HEK293T (cell line): ENCODE data around the gene COL5A1.

Experiments used
- CTCF ChIA-PET: fragments of 350-600 bp; formaldehyde crosslinking; extraction: SDS; loops from one replicate; lab custom pipeline; 2021; ENCODE audit warnings: antibody characterized with exemption, inconsistent platforms; lab: Yijun Ruan, JAX
- POLR2A ChIA-PET: fragments of 350-600 bp; formaldehyde crosslinking; extraction: SDS; loops from one replicate; lab custom pipeline; 2020; ENCODE audit warnings: antibody characterized with exemption, inconsistent platforms; lab: Yijun Ruan, JAX
- DNase-seq: peaks from one replicate; pipeline ENCODE4 v3.0.0; 2012; ENCODE audit warnings: mixed read lengths; ENCODE audit errors: extremely low spot score
- ARNT ChIP-seq: fragments of 450-650 bp; IDR thresholded peaks from 2 replicates; pipeline ENCODE4 v1.6.1; 2017; ENCODE audit warnings: mild to moderate bottlenecking
- BHLHE40 ChIP-seq: fragments of 450-650 bp; IDR thresholded peaks from 2 replicates; pipeline ENCODE4 v1.6.1; 2016; ENCODE audit warnings: mild to moderate bottlenecking, moderate library complexity, borderline replicate concordance
- CTBP1 ChIP-seq: fragments of 450-650 bp; IDR thresholded peaks from 2 replicates; pipeline ENCODE4 v1.6.1; 2016; ENCODE audit warnings: borderline replicate concordance
- ELF4 ChIP-seq: fragments of 450-650 bp; IDR thresholded peaks from 2 replicates; pipeline ENCODE4 v1.6.1; 2017; ENCODE audit warnings: antibody characterized with exemption
- FOXA1 ChIP-seq: fragments of 450-650 bp; IDR thresholded peaks from 2 replicates; pipeline ENCODE4 v1.6.1; 2016; ENCODE audit warnings: mild to moderate bottlenecking
- FOXK2 ChIP-seq: fragments of 450-650 bp; IDR thresholded peaks from 2 replicates; pipeline ENCODE4 v1.6.1; 2016; ENCODE audit warnings: mild to moderate bottlenecking
- FOXM1 ChIP-seq: fragments of 450-650 bp; IDR thresholded peaks from 2 replicates; pipeline ENCODE4 v1.6.1; 2017; ENCODE audit warnings: mild to moderate bottlenecking, borderline replicate concordance
- HDGF ChIP-seq: fragments of 450-650 bp; IDR thresholded peaks from 2 replicates; pipeline ENCODE4 v1.6.1; 2017; ENCODE audit warnings: antibody characterized with exemption, borderline replicate concordance
- L3MBTL2 ChIP-seq: fragments of 450-650 bp; conservative IDR thresholded peaks from 2 replicates; pipeline ENCODE4 v1.6.1; 2016; ENCODE audit warnings: mild to moderate bottlenecking
- LEF1 ChIP-seq: fragments of 450-650 bp; IDR thresholded peaks from 2 replicates; pipeline ENCODE4 v1.6.1; 2017; ENCODE audit warnings: mild to moderate bottlenecking, borderline replicate concordance
- NFRKB ChIP-seq: fragments of 450-650 bp; IDR thresholded peaks from 2 replicates; pipeline ENCODE4 v1.6.1; 2016; ENCODE audit warnings: mild to moderate bottlenecking, moderate library complexity
- PKNOX1 ChIP-seq: fragments of 450-650 bp; IDR thresholded peaks from 2 replicates; pipeline ENCODE4 v1.6.1; 2016
- SP1 ChIP-seq: fragments of 450-650 bp; IDR thresholded peaks from 2 replicates; pipeline ENCODE4 v1.6.1; 2017
- SUZ12 ChIP-seq: fragments of 450-650 bp; IDR thresholded peaks from 2 replicates; pipeline ENCODE4 v1.6.1; 2016; ENCODE audit warnings: mild to moderate bottlenecking
- TARDBP ChIP-seq: fragments of 450-650 bp; IDR thresholded peaks from 2 replicates; pipeline ENCODE4 v1.6.1; 2016
- ZNF384 ChIP-seq: fragments of 450-650 bp; IDR thresholded peaks from 2 replicates; pipeline ENCODE4 v1.6.1; 2016

COL5A1 gene

DNA sequence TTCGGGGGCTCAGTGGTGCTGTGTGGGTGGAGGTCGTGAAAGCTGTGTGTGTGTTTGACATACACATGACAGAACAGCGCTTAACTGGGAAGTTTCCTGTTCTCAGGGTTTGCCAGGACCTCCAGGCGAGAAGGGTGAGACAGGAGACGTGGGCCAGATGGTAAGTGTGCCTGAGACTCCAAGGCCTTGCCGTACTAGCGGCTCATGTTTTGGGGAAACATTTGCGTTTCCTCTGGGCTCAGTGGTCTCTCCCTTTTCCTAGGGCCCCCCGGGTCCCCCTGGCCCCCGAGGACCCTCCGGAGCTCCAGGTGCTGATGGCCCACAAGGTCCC, 170.7 kb downstream of the COL5A1 start:
- POLR2A ChIA-PET, result no interaction called here
- DNase-seq, result no peak
- TF ChIP-seq LEF1, result no peak
- no peak for TF ChIP-seq BHLHE40
- no peak for TF ChIP-seq FOXK2
- TF ChIP-seq TARDBP, result no peak
- TF ChIP-seq ELF4, result no peak
- no peak for TF ChIP-seq SUZ12
- TF ChIP-seq FOXM1, result no peak
- TF ChIP-seq ARNT, result no peak
- no peak for TF ChIP-seq FOXA1
- no peak for TF ChIP-seq CTBP1
- TF ChIP-seq SP1, result no peak
- CTCF ChIA-PET, result no interaction called here

DNA sequence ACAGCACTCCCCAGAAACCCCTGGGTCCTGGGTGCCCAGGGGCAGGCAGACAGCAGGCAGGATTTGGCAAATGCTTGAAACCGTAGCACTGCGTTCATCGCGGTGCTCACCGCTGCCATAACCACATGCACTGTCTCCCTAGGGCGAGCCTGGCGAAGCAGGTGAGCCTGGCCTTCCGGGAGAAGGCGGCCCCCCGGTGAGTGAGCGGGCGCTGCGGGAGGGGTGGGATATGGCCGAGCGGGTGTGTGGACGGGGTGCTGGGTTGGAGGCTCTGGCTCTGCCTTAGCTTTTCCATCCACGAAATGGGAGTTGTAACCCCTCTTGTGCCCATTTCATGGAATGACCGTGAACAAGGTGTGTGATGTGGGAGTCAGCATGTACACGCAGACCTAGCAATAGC, 172.2 kb downstream of the COL5A1 start:
- TF ChIP-seq FOXA1, result no peak
- TF ChIP-seq TARDBP, result no peak
- TF ChIP-seq PKNOX1, result no peak
- TF ChIP-seq FOXK2, result no peak
- no peak for TF ChIP-seq NFRKB
- no peak for TF ChIP-seq CTBP1
- no peak for TF ChIP-seq LEF1
- no peak for TF ChIP-seq FOXM1
- no peak for TF ChIP-seq ZNF384
- TF ChIP-seq BHLHE40, result no peak
- no peak for TF ChIP-seq SP1
- TF ChIP-seq HDGF, result no peak
- no peak for TF ChIP-seq ARNT
- TF ChIP-seq ELF4, result no peak
- TF ChIP-seq SUZ12, result no peak
- TF ChIP-seq L3MBTL2, result no peak
- POLR2A ChIA-PET, result no interaction called here
- DNase-seq, result no peak
- CTCF ChIA-PET, result no interaction called here

GRCh38 chr9:134814598-134815215, 173.1 kb downstream of the COL5A1 start:
- no peak for TF ChIP-seq L3MBTL2
- no peak for TF ChIP-seq NFRKB
- TF ChIP-seq CTBP1, result no peak
- no peak for TF ChIP-seq ZNF384
- TF ChIP-seq TARDBP, result no peak
- TF ChIP-seq ELF4, result no peak
- no peak for TF ChIP-seq LEF1
- no peak for TF ChIP-seq FOXA1
- no peak for TF ChIP-seq SP1
- no peak for TF ChIP-seq PKNOX1
- TF ChIP-seq BHLHE40, result no peak
- TF ChIP-seq SUZ12, result no peak
- no peak for TF ChIP-seq FOXM1
- CTCF ChIA-PET, result no interaction called here
- no peak for DNase-seq
- POLR2A ChIA-PET, result no interaction called here

GRCh38 chr9:134815435-134816214, 174.0 kb downstream of the COL5A1 start:
- DNase-seq, result no peak
- ChIA-PET POLR2A (no interaction called here), CTCF (no interaction called here)
- TF ChIP-seq CTBP1, result no peak
- no peak for TF ChIP-seq SUZ12
- no peak for TF ChIP-seq PKNOX1
- no peak for TF ChIP-seq NFRKB

GRCh38 chr9:134816264-134816663, 174.7 kb downstream of the COL5A1 start:
- CTCF ChIA-PET, result no interaction called here
- no peak for TF ChIP-seq HDGF
- no peak for TF ChIP-seq ZNF384
- TF ChIP-seq SUZ12, result no peak
- no peak for TF ChIP-seq FOXK2
- TF ChIP-seq LEF1, result no peak
- no peak for TF ChIP-seq ELF4
- no peak for TF ChIP-seq L3MBTL2
- no peak for TF ChIP-seq BHLHE40
- no peak for TF ChIP-seq ARNT
- TF ChIP-seq NFRKB, result no peak
- TF ChIP-seq TARDBP, result no peak
- TF ChIP-seq CTBP1, result no peak
- TF ChIP-seq FOXA1, result no peak
- no peak for TF ChIP-seq PKNOX1
- TF ChIP-seq FOXM1, result no peak
- TF ChIP-seq SP1, result no peak
- POLR2A ChIA-PET, result no interaction called here
- no peak for DNase-seq
